NB4 (cell line): ENCODE data around the gene ZFPM1.

ENCODE experiments used
- POLR2A ChIP-seq: IDR thresholded peaks from 2 replicates; pipeline ENCODE4 v1.6.1; 2011; ENCODE audit warnings: mild to moderate bottlenecking; ENCODE audit not compliant: insufficient read length; ENCODE audit errors: extremely low read depth
- TF ChIP-seq, protein P1 (sequence below): IDR thresholded peaks from one replicate; pipeline ENCODE4 v1.5.1; 2012; ENCODE audit warnings: low read depth, low read length

DNA sequence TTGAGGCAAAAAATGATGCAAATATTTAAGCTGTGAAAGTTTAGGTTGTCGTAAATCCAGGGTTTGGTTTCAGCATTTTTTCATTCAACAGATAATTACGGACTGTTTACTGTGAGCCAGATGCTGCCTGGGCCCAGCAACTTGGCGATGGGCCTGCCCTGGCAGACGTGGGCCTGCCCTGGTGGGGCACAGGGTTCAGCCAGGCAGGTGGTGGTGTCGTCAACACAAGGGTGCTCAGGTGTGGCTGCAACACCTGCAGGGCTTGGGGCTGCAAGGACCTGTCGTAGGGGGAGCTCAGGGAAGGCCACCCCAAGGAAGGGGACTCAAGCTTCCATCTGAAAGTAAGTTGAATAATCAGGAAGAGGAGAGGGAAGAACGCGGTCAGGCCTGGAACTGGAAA, 132.2 kb downstream of the ZFPM1 start:
- TF ChIP-seq, protein P1, sequence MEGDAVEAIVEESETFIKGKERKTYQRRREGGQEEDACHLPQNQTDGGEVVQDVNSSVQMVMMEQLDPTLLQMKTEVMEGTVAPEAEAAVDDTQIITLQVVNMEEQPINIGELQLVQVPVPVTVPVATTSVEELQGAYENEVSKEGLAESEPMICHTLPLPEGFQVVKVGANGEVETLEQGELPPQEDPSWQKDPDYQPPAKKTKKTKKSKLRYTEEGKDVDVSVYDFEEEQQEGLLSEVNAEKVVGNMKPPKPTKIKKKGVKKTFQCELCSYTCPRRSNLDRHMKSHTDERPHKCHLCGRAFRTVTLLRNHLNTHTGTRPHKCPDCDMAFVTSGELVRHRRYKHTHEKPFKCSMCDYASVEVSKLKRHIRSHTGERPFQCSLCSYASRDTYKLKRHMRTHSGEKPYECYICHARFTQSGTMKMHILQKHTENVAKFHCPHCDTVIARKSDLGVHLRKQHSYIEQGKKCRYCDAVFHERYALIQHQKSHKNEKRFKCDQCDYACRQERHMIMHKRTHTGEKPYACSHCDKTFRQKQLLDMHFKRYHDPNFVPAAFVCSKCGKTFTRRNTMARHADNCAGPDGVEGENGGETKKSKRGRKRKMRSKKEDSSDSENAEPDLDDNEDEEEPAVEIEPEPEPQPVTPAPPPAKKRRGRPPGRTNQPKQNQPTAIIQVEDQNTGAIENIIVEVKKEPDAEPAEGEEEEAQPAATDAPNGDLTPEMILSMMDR: no peak
- no peak for TF ChIP-seq POLR2A
